ENCODE data around the gene OVAAL.

OVAAL gene

GRCh38 chr1:180572760-180573159, 14.0 kb downstream of the OVAAL start:
- Histone ChIP-seq H4K20me1 (ENCODE audit: insufficient read depth, low read length) (no peaks in the 10 kb centered on the region), H3K27ac (ENCODE audit: low read length) (no peak overlapping the region), H3K79me2 (ENCODE audit: low read length) (no peaks in the 10 kb centered on the region), H3F3A (ENCODE audit: insufficient read depth, low read length) (no peaks in the 10 kb centered on the region), H3K4me2 (ENCODE audit: low read depth, low read length) (no peak overlapping the region), H3K9me3 (replicated peaks; ENCODE audit: insufficient read depth, low read length) (no peaks in the 10 kb centered on the region), H3K36me3 (replicated peaks; ENCODE audit: insufficient read depth, low read length) (no peaks in the 10 kb centered on the region), H3K9ac (ENCODE audit: low read length) (no peak overlapping the region), H3K9me2 (replicated peaks; ENCODE audit: insufficient read depth, low read length) (no peaks in the 10 kb centered on the region), H3K27me3 (replicated peaks; ENCODE audit: insufficient read depth, low read length) (no peaks in the 10 kb centered on the region), H3K4me3 (ENCODE audit: low read length) (no peak overlapping the region), H2AFZ (ENCODE audit: low read length) (no peak overlapping the region), H3K4me1 (ENCODE audit: low read length) (peaks cover 9% of the 10 kb centered on the region)
- DNase-seq = no peak
- TF ChIP-seq CTCF (IDR thresholded peaks at IDR 0.05; ENCODE audit: low read length) (no peak), EZH2 (optimal IDR thresholded peaks at IDR 0.05; ENCODE audit: low read depth, low read length) (no peak), EZH2phosphoT487 (IDR thresholded peaks at IDR 0.05; ENCODE audit: low read length) (no peak)

- Histone ChIP-seq H3K9me2 (replicated peaks; ENCODE audit: insufficient read depth, low read length) (no peaks in the 10 kb centered on the region), H3K4me1 (ENCODE audit: low read length) (peaks cover 9% of the 10 kb centered on the region), H3K4me3 (ENCODE audit: low read length) (no peak overlapping the region), H4K20me1 (ENCODE audit: insufficient read depth, low read length) (no peaks in the 10 kb centered on the region), H3K36me3 (replicated peaks; ENCODE audit: insufficient read depth, low read length) (no peaks in the 10 kb centered on the region), H3K27me3 (replicated peaks; ENCODE audit: insufficient read depth, low read length) (no peaks in the 10 kb centered on the region), H3K27ac (ENCODE audit: low read length) (no peak overlapping the region), H3K4me2 (ENCODE audit: low read depth, low read length) (peak overlapping the region; percentile 4; the same call in 1 of the 2 replicates), H3F3A (ENCODE audit: insufficient read depth, low read length) (no peaks in the 10 kb centered on the region), H3K9ac (ENCODE audit: low read length) (no peak overlapping the region), H2AFZ (ENCODE audit: low read length) (no peak overlapping the region), H3K79me2 (ENCODE audit: low read length) (no peaks in the 10 kb centered on the region), H3K9me3 (replicated peaks; ENCODE audit: insufficient read depth, low read length) (no peaks in the 10 kb centered on the region)
- DNase-seq = peak; percentile 26
- TF ChIP-seq CTCF (IDR thresholded peaks at IDR 0.05; ENCODE audit: low read length) (no peak), EZH2 (optimal IDR thresholded peaks at IDR 0.05; ENCODE audit: low read depth, low read length) (no peak), EZH2phosphoT487 (IDR thresholded peaks at IDR 0.05; ENCODE audit: low read length) (no peak)
Measured at GRCh38 chr1:180574031-180574713, 15.4 kb downstream of the OVAAL start.

DNA sequence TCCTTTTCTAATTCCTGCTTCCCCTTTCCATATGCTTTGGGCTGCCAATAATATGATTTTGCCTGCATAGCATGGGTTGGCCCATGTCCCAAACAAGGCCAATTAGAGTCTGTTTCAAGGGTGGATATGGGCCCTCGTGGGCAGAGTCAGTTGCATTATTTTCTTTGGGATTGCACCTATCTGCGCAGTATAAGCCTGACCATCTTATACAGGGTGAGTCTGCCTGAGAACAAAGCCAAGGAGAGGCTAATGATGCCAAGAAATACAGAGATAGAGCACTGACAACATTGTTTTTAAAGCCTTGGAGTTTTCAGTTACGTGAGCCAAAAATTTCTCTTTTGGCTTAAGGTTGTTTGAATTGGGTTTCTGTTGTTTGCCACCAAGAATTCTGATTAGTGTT, 18.6 kb downstream of the OVAAL start:
- H3K27me3 ChIP-seq (replicated peaks; ENCODE audit: insufficient read depth, low read length) = no peaks in the 10 kb centered on the region
- H3K36me3 ChIP-seq (replicated peaks; ENCODE audit: insufficient read depth, low read length) = no peaks in the 10 kb centered on the region
- peaks cover 9% of the 10 kb centered on the region for H3K4me1 ChIP-seq (ENCODE audit: low read length)
- no peaks in the 10 kb centered on the region for H3K9me2 ChIP-seq (replicated peaks; ENCODE audit: insufficient read depth, low read length)
- no peak for DNase-seq
- no peaks in the 10 kb centered on the region for H3K9me3 ChIP-seq (replicated peaks; ENCODE audit: insufficient read depth, low read length)
- no peak overlapping the region for H3K4me2 ChIP-seq (ENCODE audit: low read depth, low read length)
- H3K79me2 ChIP-seq (ENCODE audit: low read length) = no peaks in the 10 kb centered on the region
- TF ChIP-seq EZH2 (optimal IDR thresholded peaks at IDR 0.05; ENCODE audit: low read depth, low read length) (no peak), EZH2phosphoT487 (IDR thresholded peaks at IDR 0.05; ENCODE audit: low read length) (no peak), CTCF (IDR thresholded peaks at IDR 0.05; ENCODE audit: low read length) (no peak)
- no peak overlapping the region for H3K9ac ChIP-seq (ENCODE audit: low read length)
- no peaks in the 10 kb centered on the region for H4K20me1 ChIP-seq (ENCODE audit: insufficient read depth, low read length)
- H3F3A ChIP-seq (ENCODE audit: insufficient read depth, low read length) = no peaks in the 10 kb centered on the region
- H2AFZ ChIP-seq (ENCODE audit: low read length) = no peak overlapping the region
- H3K4me3 ChIP-seq (ENCODE audit: low read length) = no peak overlapping the region
- H3K27ac ChIP-seq (ENCODE audit: low read length) = no peak overlapping the region
